Psoas muscle (tissue), 8 donors: Measurements from ENCODE around the gene MYBPH. TPM values are rescaled to one million over a fixed set of nuclear protein-coding genes. Genes with fewer than 3 reads are reported as not detected.

Source experiments
- ATAC-seq, 4 donors: fragments of 200-7000 bp; cut with Tn5 transposase; one replicate each; pipeline ENCODE4 v1.9.1; 2020; ENCODE audit warnings: moderate library complexity in 3 of 4, mild to moderate bottlenecking in 2 of 4
- DNase-seq, 2 donors: peaks; one replicate each; pipeline ENCODE4 v3.0.0-alpha.2; 2020
- H3K27ac ChIP-seq: fragments of 200-600 bp; one replicate; pipeline ENCODE4 v1.8.0; 2022
- H3K27me3 ChIP-seq, 3 donors: fragments of 200-600 bp in 1 of 3; one replicate each; pipeline versions ENCODE4 v1.6.1 to v1.8.0; 2013 to 2022; ENCODE audit warnings: low read length in 2 of 3, mild to moderate bottlenecking in 2 of 3, moderate library complexity in 1 of 3; ENCODE audit not compliant: insufficient read depth in 3 of 3
- H3K36me3 ChIP-seq, 2 donors: fragments of 200-600 bp in 1 of 2; one replicate each; pipeline versions ENCODE4 v1.6.1 to v1.8.0; 2013 to 2022; ENCODE audit warnings: low read depth in 1 of 2, mild to moderate bottlenecking in 1 of 2, moderate library complexity in 1 of 2; ENCODE audit not compliant: insufficient read depth in 1 of 2
- H3K4me1 ChIP-seq: fragments of 200-600 bp; one replicate; pipeline ENCODE4 v1.8.0; 2022
- H3K4me3 ChIP-seq: fragments of 200-600 bp; one replicate; pipeline ENCODE4 v1.8.0; 2022; ENCODE audit warnings: mild to moderate bottlenecking
- H3K9me3 ChIP-seq: fragments of 200-600 bp; one replicate; pipeline ENCODE4 v1.8.0; 2022
- WGBS, 3 donors: extraction: QIAGEN DNeasy Blood & Tissue Kit; methylation state at CpG; one replicate each; pipeline versions ENCODE4 v1.1.6 to v1.1.7; 2013; 5-methylcytosine and 5-hydroxymethylcytosine counted together
- intact Hi-C, 2 donors: fragments of 100-400 bp; cut with DNase I; formaldehyde crosslinking; loops; one replicate each; pipeline versions ENCODE4 v1.11.0 to v1.14.2; 2022
- polyA plus RNA-seq, 3 donors: library from polyadenylated mRNA; stranded (reverse); fragments of 200-250 nt; gene quantifications; one replicate each; pipeline ENCODE4 v1.2.3, GENCODE V29; 2013
- total RNA-seq, 4 donors: library from RNA; stranded (reverse); fragmentation: NEBNext Ultra II Directional in 2 of 4; extraction: Animal tissue kit (Norgen Biotek cat#: 25700) in 2 of 4; gene quantifications; one replicate each; pipeline versions ENCODE4 v1.2.1 to v1.2.4, GENCODE V29; 2021 to 2023
- TF ChIP-seq, protein P1 (sequence below): fragments of 200-600 bp; IDR thresholded peaks from one replicate; pipeline ENCODE4 v1.8.0; 2022; ENCODE audit warnings: antibody characterized with exemption
- donor health status: healthy with polysubstance abuse.
- donor health status: DM: no; HTN: no; CAD: no; lungs with moderate emphysema.
- donor health status: Bipolar disorder and iron deficiency.
- donor health status: healthy.
- donor health status: DM: yes; HTN: yes; CAD: no.
- donor health status: DM: no; HTN: no; CAD: no.
- donor health status: DM: no; HTN: no; CAD: no.
- donor health status: DM: yes; HTN: yes; CAD: no.

The MYBPH gene
- total and polyA plus RNA-seq, 7 donors: 18.0 to 882 (median 39.1) TPM

DNA sequence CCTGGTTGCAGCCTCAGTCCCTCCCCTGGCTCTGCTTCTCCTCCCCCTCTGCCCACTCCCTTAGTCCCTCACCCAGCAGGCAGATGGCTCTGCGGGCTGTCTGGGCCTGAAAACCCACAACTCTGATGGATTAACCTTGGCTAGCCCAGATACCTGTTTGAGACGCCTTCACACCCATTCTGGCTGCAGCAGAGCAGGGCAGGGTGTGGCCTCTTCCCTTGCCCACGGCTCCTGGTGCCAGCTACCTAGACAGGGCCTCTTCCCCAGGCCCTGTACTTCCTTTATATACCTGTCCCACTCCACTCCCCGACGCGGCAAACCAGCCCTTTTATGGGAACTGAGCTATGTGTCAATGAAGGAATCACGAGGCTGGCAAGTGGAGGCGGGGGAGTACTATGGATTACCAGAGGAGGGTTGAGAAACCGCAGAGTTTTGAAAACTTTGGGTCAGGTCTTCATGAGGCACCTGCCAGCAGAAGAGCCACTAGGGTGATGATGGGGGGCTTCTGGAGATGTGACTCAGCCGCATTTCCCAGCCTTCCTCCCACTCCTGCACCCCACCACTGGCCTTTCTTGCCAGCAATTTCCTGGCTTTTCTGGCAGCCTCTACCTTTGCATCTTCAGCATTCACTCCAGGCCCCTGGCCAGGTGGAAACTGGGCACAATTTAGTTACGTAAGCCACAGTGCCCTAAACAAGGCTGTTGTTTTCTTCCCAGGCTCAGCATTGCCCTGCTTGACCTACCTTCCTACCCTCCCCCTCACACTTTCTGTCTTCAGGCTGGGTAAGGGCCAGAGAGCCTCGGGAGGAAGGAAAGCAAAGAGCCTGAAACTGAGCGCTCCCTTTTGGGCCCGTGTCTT, 11.0 kb upstream of the MYBPH start, which contains the start of gene CHI3L1:
Gene CHI3L1, minus strand, starts transcription at position 259 of the 858 bp plus-strand sequence. Its CDS starts 81 bp downstream, at position 178.
- WGBS, 3 donors: 44 to 51% (median 50%) methylated on average over 14 of the region's 14 CpGs
- Histone ChIP-seq H3K4me3 (peak within 1 kb of the TSS; percentile 2), H3K27ac (peak within 1 kb of the TSS; percentile 41), H3K9me3 (no peaks in the 10 kb centered on the region), H3K36me3 (no peaks in the 10 kb centered on the region), H3K4me1 (peaks cover 19% of the 10 kb centered on the region), H3K27me3 (no peaks in the 10 kb centered on the region)
- TF ChIP-seq, protein P1, sequence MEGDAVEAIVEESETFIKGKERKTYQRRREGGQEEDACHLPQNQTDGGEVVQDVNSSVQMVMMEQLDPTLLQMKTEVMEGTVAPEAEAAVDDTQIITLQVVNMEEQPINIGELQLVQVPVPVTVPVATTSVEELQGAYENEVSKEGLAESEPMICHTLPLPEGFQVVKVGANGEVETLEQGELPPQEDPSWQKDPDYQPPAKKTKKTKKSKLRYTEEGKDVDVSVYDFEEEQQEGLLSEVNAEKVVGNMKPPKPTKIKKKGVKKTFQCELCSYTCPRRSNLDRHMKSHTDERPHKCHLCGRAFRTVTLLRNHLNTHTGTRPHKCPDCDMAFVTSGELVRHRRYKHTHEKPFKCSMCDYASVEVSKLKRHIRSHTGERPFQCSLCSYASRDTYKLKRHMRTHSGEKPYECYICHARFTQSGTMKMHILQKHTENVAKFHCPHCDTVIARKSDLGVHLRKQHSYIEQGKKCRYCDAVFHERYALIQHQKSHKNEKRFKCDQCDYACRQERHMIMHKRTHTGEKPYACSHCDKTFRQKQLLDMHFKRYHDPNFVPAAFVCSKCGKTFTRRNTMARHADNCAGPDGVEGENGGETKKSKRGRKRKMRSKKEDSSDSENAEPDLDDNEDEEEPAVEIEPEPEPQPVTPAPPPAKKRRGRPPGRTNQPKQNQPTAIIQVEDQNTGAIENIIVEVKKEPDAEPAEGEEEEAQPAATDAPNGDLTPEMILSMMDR: no peak
- peak; percentile 52 to 70 (median 62) for ATAC-seq
- no peak for DNase-seq
- intact Hi-C loops: no loop called here

DNA sequence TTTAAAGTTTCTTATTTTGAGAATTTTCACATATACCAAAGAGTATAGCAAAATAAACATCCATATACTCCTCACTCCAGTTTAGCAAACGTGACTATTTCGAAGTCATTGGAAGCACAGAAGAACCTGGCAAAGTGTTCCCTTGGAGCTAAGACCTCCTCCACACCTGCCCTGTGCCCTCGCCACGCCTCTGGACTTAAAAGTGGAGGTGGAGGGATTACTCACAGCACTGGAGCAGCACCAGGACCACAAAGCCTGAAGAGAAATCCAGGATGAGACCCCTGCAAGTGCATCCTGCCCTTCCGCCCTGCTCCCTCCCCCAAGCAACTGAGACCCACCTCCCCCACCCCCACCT, 10.4 kb upstream of the MYBPH start:
- TF ChIP-seq, protein P1: no peak
- no peak for DNase-seq
- H3K4me1 ChIP-seq: peaks cover 19% of the 10 kb centered on the region
- no peak for ATAC-seq
- no peaks in the 10 kb centered on the region for H3K9me3 ChIP-seq
- 89 to 93% (median 89%) methylated on average over 4 to 5 of the region's 5 CpGs for WGBS, 3 donors
- no peak overlapping the region for H3K27ac ChIP-seq
- H3K27me3 ChIP-seq: no peaks in the 10 kb centered on the region
- intact Hi-C loops: no loop called here
- no peaks in the 10 kb centered on the region for H3K36me3 ChIP-seq
- peak overlapping the region; percentile 2 for H3K4me3 ChIP-seq

DNA sequence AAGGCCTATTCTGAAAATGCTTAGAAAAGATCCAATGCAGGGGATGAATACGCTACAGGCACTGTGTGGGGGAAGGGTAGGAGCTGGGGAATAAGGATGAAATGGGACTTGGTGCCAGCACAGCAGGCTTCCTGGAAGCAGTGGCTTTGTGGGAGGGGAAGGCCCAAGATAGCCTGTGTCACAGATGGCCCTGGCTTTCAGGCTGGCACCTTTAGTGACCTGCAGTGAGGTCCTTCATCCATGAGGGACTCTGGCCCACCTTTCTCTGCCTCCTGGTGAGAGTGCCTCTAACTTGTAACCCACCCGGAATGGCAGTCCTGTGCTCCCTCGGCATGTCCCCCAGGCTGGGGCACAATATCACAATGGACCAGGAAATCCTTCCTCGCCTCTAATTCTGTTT, 10.0 kb upstream of the MYBPH start:
- no peaks in the 10 kb centered on the region for H3K36me3 ChIP-seq
- 84 to 91% (median 90%) methylated on average over 4 of the region's 4 CpGs for WGBS, 3 donors
- ATAC-seq: peak in 3 of 4 donors; percentile 18 to 60 (median 27)
- no peaks in the 10 kb centered on the region for H3K9me3 ChIP-seq
- peak overlapping the region; percentile 2 for H3K4me3 ChIP-seq
- H3K4me1 ChIP-seq: peaks cover 19% of the 10 kb centered on the region
- no peaks in the 10 kb centered on the region for H3K27me3 ChIP-seq
- TF ChIP-seq, protein P1: no peak
- DNase-seq: no peak
- intact Hi-C loops: no loop called here
- H3K27ac ChIP-seq: no peak overlapping the region

DNA sequence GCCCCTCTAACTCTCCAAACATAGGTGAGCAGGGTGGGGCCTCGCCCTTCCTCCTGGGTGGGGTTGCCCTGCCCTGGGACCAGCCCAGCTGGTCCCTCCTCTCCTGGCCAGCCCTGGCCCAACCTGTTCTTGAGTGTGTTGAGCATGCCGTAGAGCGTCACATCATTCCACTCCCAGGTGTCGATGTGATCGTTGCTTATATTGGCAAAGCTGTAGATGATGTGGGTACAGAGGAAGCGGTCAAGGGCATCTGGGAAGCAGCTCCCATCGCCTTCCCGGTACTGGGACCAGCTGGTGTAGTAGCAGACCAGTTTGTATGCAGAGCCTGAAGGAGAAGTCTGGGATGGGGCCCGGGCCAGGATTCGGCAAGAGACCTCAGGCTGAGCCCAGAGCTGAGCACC, 9.4 kb upstream of the MYBPH start:
- H3K4me3 ChIP-seq: no peak overlapping the region
- no peak overlapping the region for H3K27ac ChIP-seq
- no peak for ATAC-seq
- no peaks in the 10 kb centered on the region for H3K9me3 ChIP-seq
- H3K27me3 ChIP-seq: no peaks in the 10 kb centered on the region
- H3K36me3 ChIP-seq: no peaks in the 10 kb centered on the region
- H3K4me1 ChIP-seq: peaks cover 19% of the 10 kb centered on the region
- TF ChIP-seq, protein P1: no peak
- DNase-seq: no peak
- intact Hi-C loops: no loop called here
- WGBS, 3 donors: 89 to 93% (median 93%) methylated on average over 10 of the region's 10 CpGs
